H1 (cell line): ENCODE data around the gene TLR9.

Experiments used
- ATF3 ChIP-seq: IDR thresholded peaks from 2 replicates; pipeline ENCODE4 v1.6.1; 2011; ENCODE audit warnings: low read depth, mild to moderate bottlenecking, low read length; ENCODE audit not compliant: insufficient read depth
- BRCA1 ChIP-seq: IDR thresholded peaks from 2 replicates; pipeline ENCODE4 v1.6.1; 2012; ENCODE audit warnings: low read depth, low read length, improper control_type of control experiment
- CTCF ChIP-seq, 3 experiments: IDR thresholded peaks; 1 replicate in 2 of 3; 2 replicates in 1 of 3; pipeline versions ENCODE4 v1.5.1 to v1.6.1; 2011; ENCODE audit warnings: low read length in 3 of 3, mild to moderate bottlenecking in 3 of 3, inconsistent platforms in 2 of 3, low read depth in 1 of 3, moderate library complexity in 1 of 3; ENCODE audit not compliant: insufficient read depth in 1 of 3; ENCODE audit errors: control extremely low read depth in 1 of 3
- EGR1 ChIP-seq: IDR thresholded peaks from 2 replicates; pipeline ENCODE4 v1.6.1; 2011; ENCODE audit warnings: low read depth, low read length, borderline replicate concordance
- EZH2 ChIP-seq: fragments of 200-600 bp; sonication (generic); IDR thresholded peaks from 2 replicates; pipeline ENCODE4 v1.7.1; 2012; ENCODE audit warnings: low read depth, mild to moderate bottlenecking, moderate library complexity, low read length, inconsistent platforms; ENCODE audit not compliant: severe bottlenecking
- GTF2F1 ChIP-seq: IDR thresholded peaks from 2 replicates; pipeline ENCODE4 v1.6.1; 2012; ENCODE audit warnings: low read depth, low read length, improper control_type of control experiment, borderline replicate concordance
- HDAC6 ChIP-seq: IDR thresholded peaks from one replicate; pipeline ENCODE4 v1.7.1; 2012; ENCODE audit warnings: low read depth, mild to moderate bottlenecking, inconsistent platforms, low read length, moderate library complexity
- JUN ChIP-seq: IDR thresholded peaks from 2 replicates; pipeline ENCODE4 v1.6.1; 2011; ENCODE audit warnings: low read depth, mild to moderate bottlenecking, improper control_type of control experiment, low read length
- POLR2A ChIP-seq, 2 experiments: IDR thresholded peaks; 1 replicate in 1 of 2; 2 replicates in 1 of 2; pipeline ENCODE4 v1.6.1; 2011; ENCODE audit warnings: low read depth in 2 of 2, low read length in 2 of 2, mild to moderate bottlenecking in 2 of 2; ENCODE audit errors: control extremely low read depth in 1 of 2
- POLR2AphosphoS5 ChIP-seq: IDR thresholded peaks from 2 replicates; pipeline ENCODE4 v1.6.1; 2011; ENCODE audit warnings: low read depth, low read length
- RXRA ChIP-seq: IDR thresholded peaks from 2 replicates; pipeline ENCODE4 v1.6.1; 2011; ENCODE audit warnings: low read depth, mild to moderate bottlenecking, low read length, moderate library complexity; ENCODE audit not compliant: insufficient read depth
- SAP30 ChIP-seq: fragments of 300-600 bp; sonication (generic); IDR thresholded peaks from 2 replicates; pipeline ENCODE4 v1.7.1; 2012; ENCODE audit warnings: low read length, moderate library complexity, mild to moderate bottlenecking, inconsistent platforms; ENCODE audit not compliant: insufficient read depth, insufficient replicate concordance
- TAF7 ChIP-seq: optimal IDR thresholded peaks from 2 replicates; pipeline ENCODE3; 2011; ENCODE audit warnings: low read depth, mild to moderate bottlenecking, inconsistent platforms, low read length, moderate library complexity, borderline replicate concordance
- TBP ChIP-seq: IDR thresholded peaks from 2 replicates; pipeline ENCODE4 v1.6.1; 2011; ENCODE audit warnings: low read depth, low read length, improper control_type of control experiment

- TF ChIP-seq TAF7 (no peak), CTCF (IDR thresholded peaks at IDR 0.05; ENCODE audit: control extremely low read depth in 1 of 3, insufficient read depth in 1 of 3, low read depth in 1 of 3, low read length in 3 of 3) (no peak), EGR1 (no peak), SAP30 (no peak), RXRA (no peak), POLR2AphosphoS5 (no peak), GTF2F1 (no peak), BRCA1 (no peak), POLR2A (IDR thresholded peaks at IDR 0.05; ENCODE audit: control extremely low read depth in 1 of 2, low read depth in 2 of 2, low read length in 2 of 2) (no peak), HDAC6 (no peak), TBP (no peak), ATF3 (no peak), EZH2 (no peak), JUN (no peak)
Observed at GRCh38 chr3:52181543-52181942, 43.9 kb downstream of the TLR9 start.
